H1 (cell line): Measurements from ENCODE around the gene CDH26. TPM values are rescaled to one million over a fixed set of nuclear protein-coding genes. Genes with fewer than 3 reads are reported as not detected.
A peak's percentile ranks its signal among the peaks of the same experiment; 100 is the strongest.

Experiments
- ASH2L ChIP-seq: fragments of 200-600, 300-600 bp; sonication (generic); IDR thresholded peaks from one replicate; pipeline ENCODE4 v1.7.1; 2017; ENCODE audit warnings: low read length
- BRCA1 ChIP-seq: IDR thresholded peaks from 2 replicates; pipeline ENCODE4 v1.6.1; 2012; ENCODE audit warnings: low read depth, low read length, improper control_type of control experiment
- EP300 ChIP-seq, 2 experiments: IDR thresholded peaks; 1 replicate in 1 of 2; 2 replicates in 1 of 2; pipeline ENCODE4 v1.6.1; 2011 to 2012; ENCODE audit warnings: low read depth in 2 of 2, low read length in 2 of 2, mild to moderate bottlenecking in 2 of 2, borderline replicate concordance in 1 of 2, inconsistent platforms in 1 of 2, moderate library complexity in 1 of 2
- KDM4A ChIP-seq: IDR thresholded peaks from one replicate; pipeline ENCODE4 v1.7.1; 2012; ENCODE audit warnings: low read depth, mild to moderate bottlenecking, moderate library complexity, low read length, inconsistent platforms; ENCODE audit not compliant: severe bottlenecking
- KDM5A ChIP-seq: fragments of 200-600 bp; IDR thresholded peaks from 2 replicates; pipeline ENCODE4 v1.7.1; 2012; ENCODE audit warnings: mild to moderate bottlenecking, low read length, inconsistent platforms, mixed read lengths
- POLR2AphosphoS5 ChIP-seq: IDR thresholded peaks from 2 replicates; pipeline ENCODE4 v1.6.1; 2011; ENCODE audit warnings: low read depth, low read length
- RAD21 ChIP-seq, 2 experiments: IDR thresholded peaks in 1 of 2; conservative IDR thresholded peaks in 1 of 2; 2 replicates each; pipeline ENCODE4 v1.6.1; 2011; ENCODE audit warnings: low read depth in 2 of 2, low read length in 2 of 2, improper control_type of control experiment in 1 of 2, inconsistent platforms in 1 of 2, mild to moderate bottlenecking in 1 of 2, moderate library complexity in 1 of 2
- RBBP5 ChIP-seq: IDR thresholded peaks from 2 replicates; pipeline ENCODE4 v1.7.1; 2012; ENCODE audit warnings: low read depth, mild to moderate bottlenecking, inconsistent platforms, low read length, moderate library complexity, borderline replicate concordance
- RNF2 ChIP-seq: fragments of 200-900, 300-1000 bp; sonication (generic); IDR thresholded peaks from 2 replicates; pipeline ENCODE4 v1.7.1; 2016; ENCODE audit warnings: borderline replicate concordance, low read depth, mild to moderate bottlenecking, antibody characterized with exemption, low read length; ENCODE audit not compliant: poor library complexity, severe bottlenecking; ENCODE audit errors: missing control alignments
- RXRA ChIP-seq: IDR thresholded peaks from 2 replicates; pipeline ENCODE4 v1.6.1; 2011; ENCODE audit warnings: low read depth, mild to moderate bottlenecking, low read length, moderate library complexity; ENCODE audit not compliant: insufficient read depth
- SUZ12 ChIP-seq: fragments of 200-600 bp; sonication (generic); IDR thresholded peaks from 2 replicates; pipeline ENCODE4 v1.6.1; 2012; ENCODE audit warnings: mild to moderate bottlenecking, inconsistent platforms, low read length, moderate library complexity, mixed read lengths
- polyA plus RNA-seq, 7 experiments: library from polyadenylated mRNA; depleted of rRNA in 3 of 7; stranded (reverse) in 5 of 7; unstranded in 2 of 7; fragments of >200 nt in 5 of 7; fragments of 200-250 nt in 2 of 7; gene quantifications; 1 replicate in 5 of 7; 2 replicates in 1 of 7; 4 replicates in 1 of 7; pipeline versions ENCODE4 v1.2.1 to v1.2.3, GENCODE V29; 2011 to 2013; ENCODE audit warnings: missing spikeins in 2 of 7, mixed read lengths in 2 of 7
- total RNA-seq: library from RNA; stranded (reverse); fragmentation: NEBNext Ultra II Directional; extraction: Animal tissue kit (Norgen Biotek cat#: 25700); gene quantifications from 2 replicates; pipeline ENCODE4 v1.2.1, GENCODE V29; 2021
- TF ChIP-seq, protein P1 (sequence below): IDR thresholded peaks from 2 replicates; pipeline ENCODE4 v1.6.1; 2012; ENCODE audit warnings: inconsistent platforms
- TF ChIP-seq, protein P2 (sequence below), 3 experiments: IDR thresholded peaks; 1 replicate in 2 of 3; 2 replicates in 1 of 3; pipeline versions ENCODE4 v1.5.1 to v1.6.1; 2011; ENCODE audit warnings: low read length in 3 of 3, mild to moderate bottlenecking in 3 of 3, inconsistent platforms in 2 of 3, low read depth in 1 of 3, moderate library complexity in 1 of 3; ENCODE audit not compliant: insufficient read depth in 1 of 3; ENCODE audit errors: control extremely low read depth in 1 of 3

Gene CDH26
- total and polyA plus RNA-seq, 2 of the 8 experiments (the other 6 are each of a cell fraction or from before 2014, with no cell fraction given) = 1.5 to 1.7 TPM

DNA sequence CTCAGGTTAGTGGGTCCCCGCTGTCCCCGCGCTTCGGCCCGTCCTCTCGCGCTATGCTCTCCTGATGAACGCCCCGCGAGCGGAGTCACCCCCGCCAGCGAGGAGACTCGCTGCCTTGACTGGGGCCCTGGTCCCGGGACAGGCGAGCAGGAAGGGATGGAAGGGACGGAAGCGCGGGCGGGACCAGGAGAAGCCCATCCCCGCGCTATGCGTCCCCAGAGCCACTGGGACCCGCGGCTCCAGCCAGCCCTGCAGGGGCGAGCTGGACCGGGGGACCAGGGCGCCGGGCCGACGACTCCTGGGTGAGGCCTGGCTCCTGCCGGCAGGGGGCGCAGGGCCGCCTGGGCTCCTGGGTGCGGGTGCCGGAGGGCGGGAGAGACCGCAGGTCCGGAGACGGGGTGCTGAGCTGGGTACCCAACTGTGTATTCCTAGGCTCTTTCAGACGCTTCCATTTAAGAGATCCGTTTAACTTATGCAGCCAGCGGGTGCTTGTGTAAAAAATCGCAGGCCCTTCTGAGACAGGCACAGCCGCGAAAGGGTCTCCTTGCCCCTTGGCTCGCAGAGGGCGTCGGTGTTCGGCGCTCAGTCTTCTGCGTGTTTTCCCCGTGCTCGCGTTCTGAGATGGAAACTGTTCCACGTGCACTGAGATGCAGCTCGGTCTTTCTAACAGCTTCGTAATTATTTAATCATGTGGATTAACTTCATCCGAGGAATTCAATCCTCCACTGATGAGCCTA, 24.2 kb upstream of the CDH26 start (continued):
- TF ChIP-seq RAD21 (IDR thresholded peaks at IDR 0.05 in 1 of 2, conservative IDR thresholded peaks at IDR 0.05 in 1 of 2; ENCODE audit: low read depth in 2 of 2, low read length in 2 of 2) (peak; percentile 30 to 46; a peak in 3 of 4 replicates), RBBP5 (peak; percentile 27; the same call in 1 of the 2 replicates), KDM5A (no peak), BRCA1 (no peak), EP300 (IDR thresholded peaks at IDR 0.05; ENCODE audit: borderline replicate concordance in 1 of 2, low read depth in 2 of 2, low read length in 2 of 2) (no peak), RXRA (no peak), POLR2AphosphoS5 (no peak), ASH2L (peak; percentile 47), RNF2 (no peak), SUZ12 (0 out of 2 replicates have a peak, but pooled peaks have one; percentile 41), KDM4A (peak; percentile 98)
- TF ChIP-seq, protein P1, sequence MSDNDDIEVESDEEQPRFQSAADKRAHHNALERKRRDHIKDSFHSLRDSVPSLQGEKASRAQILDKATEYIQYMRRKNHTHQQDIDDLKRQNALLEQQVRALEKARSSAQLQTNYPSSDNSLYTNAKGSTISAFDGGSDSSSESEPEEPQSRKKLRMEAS = peak; percentile 58; the same call in 1 of the 2 replicates
- TF ChIP-seq, protein P2, sequence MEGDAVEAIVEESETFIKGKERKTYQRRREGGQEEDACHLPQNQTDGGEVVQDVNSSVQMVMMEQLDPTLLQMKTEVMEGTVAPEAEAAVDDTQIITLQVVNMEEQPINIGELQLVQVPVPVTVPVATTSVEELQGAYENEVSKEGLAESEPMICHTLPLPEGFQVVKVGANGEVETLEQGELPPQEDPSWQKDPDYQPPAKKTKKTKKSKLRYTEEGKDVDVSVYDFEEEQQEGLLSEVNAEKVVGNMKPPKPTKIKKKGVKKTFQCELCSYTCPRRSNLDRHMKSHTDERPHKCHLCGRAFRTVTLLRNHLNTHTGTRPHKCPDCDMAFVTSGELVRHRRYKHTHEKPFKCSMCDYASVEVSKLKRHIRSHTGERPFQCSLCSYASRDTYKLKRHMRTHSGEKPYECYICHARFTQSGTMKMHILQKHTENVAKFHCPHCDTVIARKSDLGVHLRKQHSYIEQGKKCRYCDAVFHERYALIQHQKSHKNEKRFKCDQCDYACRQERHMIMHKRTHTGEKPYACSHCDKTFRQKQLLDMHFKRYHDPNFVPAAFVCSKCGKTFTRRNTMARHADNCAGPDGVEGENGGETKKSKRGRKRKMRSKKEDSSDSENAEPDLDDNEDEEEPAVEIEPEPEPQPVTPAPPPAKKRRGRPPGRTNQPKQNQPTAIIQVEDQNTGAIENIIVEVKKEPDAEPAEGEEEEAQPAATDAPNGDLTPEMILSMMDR (IDR thresholded peaks at IDR 0.05; ENCODE audit: control extremely low read depth in 1 of 3, insufficient read depth in 1 of 3, low read depth in 1 of 3, low read length in 3 of 3) = peak; percentile 67 to 82 (median 73)
- TF ChIP-seq, all 59 proteins: peak for 9
